ENCODE results near the gene SOX21.

The SOX21 gene

DNA sequence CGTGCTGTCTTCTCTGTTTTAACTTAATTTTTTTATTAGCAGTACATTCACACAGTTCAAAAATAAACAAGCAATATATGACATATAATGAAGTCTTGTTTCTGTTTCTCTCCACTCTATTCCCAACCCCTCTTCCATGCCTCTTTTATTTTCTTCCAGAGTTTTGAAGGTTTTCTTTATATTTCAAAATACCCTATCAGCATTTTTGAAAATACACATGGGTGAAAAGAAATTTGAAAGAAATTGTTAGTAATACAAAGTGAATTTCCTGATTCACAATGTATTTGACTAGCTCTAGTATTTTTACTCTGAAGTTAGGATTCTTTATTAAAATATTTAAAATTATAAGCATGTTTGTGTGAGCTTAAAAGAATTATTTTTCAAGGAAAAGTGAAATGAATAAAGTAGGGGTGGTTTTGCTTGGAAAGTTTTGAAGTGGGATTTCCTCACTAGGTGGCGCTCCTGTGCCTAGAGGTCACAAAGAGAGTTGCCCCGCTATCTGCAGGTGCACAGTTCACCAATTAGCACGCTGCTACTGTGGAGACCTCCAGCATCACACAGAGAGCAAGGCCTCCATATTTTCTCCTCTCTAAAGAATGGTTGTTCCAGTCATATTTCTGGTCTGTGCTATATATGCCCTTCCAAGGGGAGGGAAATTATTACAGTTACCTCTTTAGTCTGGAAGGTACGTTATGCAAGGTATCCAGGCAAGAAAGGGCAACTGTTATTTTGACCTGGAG lies 37.6 kb downstream of the SOX21 start:
- peak; percentile 1 for DNase-seq

DNA sequence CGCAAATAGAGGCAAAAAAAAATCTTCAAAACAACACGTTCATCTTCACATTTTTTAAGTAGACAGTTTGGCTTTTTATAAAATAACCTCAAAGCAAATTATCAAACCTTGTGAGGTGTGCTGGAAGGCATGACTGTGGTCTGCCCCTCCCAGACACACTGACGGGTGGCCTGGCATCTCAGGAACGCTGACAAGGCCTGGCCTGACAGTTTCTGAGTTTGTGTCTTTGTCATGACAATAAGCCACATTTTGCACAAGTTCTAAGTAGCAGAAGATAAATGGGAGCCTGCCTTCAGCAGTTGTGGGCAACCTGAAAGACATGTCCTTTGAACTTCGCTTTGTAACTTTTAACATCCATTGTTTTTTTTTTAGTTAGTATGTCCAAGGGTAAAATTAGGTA lies 38.5 kb downstream of the SOX21 start:
- DNase-seq = no peak

- no peak for DNase-seq
These were observed 39.9 kb downstream of the SOX21 start for GRCh38 chr13:94672400-94672799.

- DNase-seq = no peak
These were observed 45.2 kb downstream of the SOX21 start for GRCh38 chr13:94667190-94667589.

DNA sequence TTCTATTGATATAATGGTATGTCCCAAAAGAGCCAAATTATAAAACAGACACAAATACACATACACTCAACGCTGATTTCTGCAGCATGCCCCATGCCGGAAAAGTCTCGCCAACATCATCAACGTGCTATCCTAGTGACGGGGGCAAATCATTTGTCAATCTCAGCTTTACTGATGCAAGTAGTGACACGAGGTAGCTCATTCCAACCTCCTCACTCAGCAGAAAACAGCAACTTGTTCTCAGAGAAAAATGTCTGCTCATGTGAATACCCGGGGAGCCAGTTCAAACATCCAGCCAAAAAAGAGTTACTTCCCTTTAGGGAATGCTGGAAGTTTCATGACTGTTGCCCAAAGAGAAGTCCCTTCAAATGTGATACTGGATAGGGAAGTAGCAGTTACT lies 46.3 kb downstream of the SOX21 start:
- DNase-seq = no peak

GRCh38 chr13:94664889-94665288 lies 47.5 kb downstream of the SOX21 start:
- no peak for DNase-seq

- DNase-seq = no peak
These were observed 49.9 kb downstream of the SOX21 start for GRCh38 chr13:94662274-94662945.

GRCh38 chr13:94661406-94661805 lies 50.9 kb downstream of the SOX21 start:
- no peak for DNase-seq

DNA sequence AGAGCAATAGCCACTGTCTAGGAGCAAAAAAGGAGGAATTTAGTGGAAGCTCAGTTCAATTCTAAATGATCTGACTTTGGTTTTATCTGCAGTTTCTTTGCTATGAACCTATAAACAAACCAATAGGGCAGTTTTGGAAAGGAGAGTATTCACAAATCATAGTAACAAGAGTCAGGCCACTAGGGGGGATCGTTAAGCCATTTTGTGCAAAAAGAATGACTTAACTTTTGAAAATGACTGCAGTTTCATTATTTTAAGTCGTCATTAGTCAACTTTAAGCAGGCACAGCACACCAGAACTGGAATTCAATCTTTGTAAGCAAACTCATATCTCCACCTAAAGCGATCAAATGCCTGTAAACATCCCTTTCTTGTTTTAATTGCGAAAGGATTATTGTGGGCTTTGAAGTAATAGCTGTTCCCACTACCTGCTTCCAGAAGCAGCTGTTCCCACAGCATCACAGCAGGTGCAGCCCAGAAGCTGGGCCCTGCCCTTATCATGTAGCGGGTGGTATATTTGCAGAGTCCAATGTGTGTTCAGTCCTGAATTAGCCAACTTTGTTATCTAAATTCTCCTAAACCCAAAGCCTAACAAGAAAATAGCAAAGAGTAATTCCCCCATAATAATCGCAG lies 51.5 kb downstream of the SOX21 start:
- DNase-seq = peak; percentile 7

All from amniotic stem cell (primary cell).